Stimulated activated CD4-positive, alpha-beta T cell treated with anti-CD3 and anti-CD28 coated beads, Interleukin-12 subunit alpha, Interleukin-12 subunit beta, amount 100 ng/mL, for 4 hours (primary cell): ENCODE measurements around the gene ITIH5.

Experiments
- DNase-seq: peaks from one replicate; pipeline ENCODE4 v3.0.0-alpha.2; 2020

Gene ITIH5

GRCh38 chr10:7625009-7625408, 41.8 kb downstream of the ITIH5 start:
- no peak for DNase-seq

GRCh38 chr10:7622969-7623368, 43.8 kb downstream of the ITIH5 start:
- no peak for DNase-seq

GRCh38 chr10:7618461-7618860, 48.3 kb downstream of the ITIH5 start:
- no peak for DNase-seq

GRCh38 chr10:7611909-7612308, 54.9 kb downstream of the ITIH5 start:
- no peak for DNase-seq

GRCh38 chr10:7610651-7611389, 55.9 kb downstream of the ITIH5 start:
- no peak for DNase-seq

- DNase-seq = no peak
Observed at GRCh38 chr10:7610026-7610425, 56.7 kb downstream of the ITIH5 start.

- no peak for DNase-seq
Observed at GRCh38 chr10:7609556-7609955, 57.2 kb downstream of the ITIH5 start.

- DNase-seq = no peak
Observed at GRCh38 chr10:7608001-7608400, 58.8 kb downstream of the ITIH5 start.

- no peak for DNase-seq
Observed at GRCh38 chr10:7606951-7607404, 59.8 kb downstream of the ITIH5 start.

- no peak for DNase-seq
Observed at GRCh38 chr10:7605565-7606295, 61.0 kb downstream of the ITIH5 start.

GRCh38 chr10:7601023-7601656, 65.6 kb downstream of the ITIH5 start:
- DNase-seq = no peak

GRCh38 chr10:7598771-7599170, 68.0 kb downstream of the ITIH5 start:
- no peak for DNase-seq

GRCh38 chr10:7596356-7596755, 70.4 kb downstream of the ITIH5 start:
- no peak for DNase-seq

- no peak for DNase-seq
Observed at GRCh38 chr10:7593905-7594304, 72.9 kb downstream of the ITIH5 start.

GRCh38 chr10:7593063-7593462, 73.7 kb downstream of the ITIH5 start:
- DNase-seq = no peak

GRCh38 chr10:7592627-7593026, 74.1 kb downstream of the ITIH5 start:
- no peak for DNase-seq

GRCh38 chr10:7590271-7590670, 76.5 kb downstream of the ITIH5 start:
- no peak for DNase-seq

GRCh38 chr10:7589748-7590147, 77.0 kb downstream of the ITIH5 start:
- no peak for DNase-seq

GRCh38 chr10:7587865-7588188, 78.9 kb downstream of the ITIH5 start:
- DNase-seq = no peak

- no peak for DNase-seq
Observed at GRCh38 chr10:7587168-7587864, 79.5 kb downstream of the ITIH5 start.

- DNase-seq = no peak
Observed at GRCh38 chr10:7585228-7585627, 81.5 kb downstream of the ITIH5 start.

- no peak for DNase-seq
Observed at GRCh38 chr10:7583626-7584025, 83.1 kb downstream of the ITIH5 start.

GRCh38 chr10:7580520-7580919, 86.2 kb downstream of the ITIH5 start:
- DNase-seq = no peak

- DNase-seq = no peak
Observed at GRCh38 chr10:7579681-7580080, 87.1 kb downstream of the ITIH5 start.
